ENCODE measurements around the gene B3GNT4. TPM values are rescaled to one million over a fixed set of nuclear protein-coding genes. Genes with fewer than 3 reads are reported as not detected.

Gene B3GNT4
- total and polyA plus RNA-seq, 2 of the 13 experiments (the other 11 are each of a cell fraction or from before 2014, with no cell fraction given): 0.04 to 0.21 TPM

- no peak for TF ChIP-seq PREB (CRISPR knock-in tag; IDR thresholded peaks at IDR 0.05)
- peak; percentile 99 for TF ChIP-seq HOXA3 (CRISPR knock-in tag; IDR thresholded peaks at IDR 0.05)
- TF ChIP-seq SP5 (CRISPR knock-in tag; IDR thresholded peaks at IDR 0.05; ENCODE audit: borderline replicate concordance, low read depth): peak; percentile 78
- no peak for TF ChIP-seq MAFG (CRISPR knock-in tag; IDR thresholded peaks at IDR 0.05)
- TF ChIP-seq SOX13 (IDR thresholded peaks at IDR 0.05): no peak
- peak in 1 of 2 experiments; percentile 34; a peak in 1 of 4 replicates for TF ChIP-seq SOX13 (CRISPR knock-in tag; conservative IDR thresholded peaks at IDR 0.05 in 1 of 2, IDR thresholded peaks at IDR 0.05 in 1 of 2)
- TF ChIP-seq ZNF563 (CRISPR knock-in tag; IDR thresholded peaks at IDR 0.05): 0 out of 2 replicates have a peak, but pooled peaks have one; percentile 46
- no peak for TF ChIP-seq ONECUT2 (CRISPR knock-in tag; IDR thresholded peaks at IDR 0.05)
- peak; percentile 96 for TF ChIP-seq KAT8 (CRISPR knock-in tag; IDR thresholded peaks at IDR 0.05)
- TF ChIP-seq NAIF1 (CRISPR knock-in tag; IDR thresholded peaks at IDR 0.05; ENCODE audit: borderline replicate concordance): no peak
- no peak; the same call in 1 of the 2 replicates for TF ChIP-seq ZNF589 (CRISPR knock-in tag; conservative IDR thresholded peaks at IDR 0.05)
- peak; percentile 81 for TF ChIP-seq ZBTB38 (CRISPR knock-in tag; IDR thresholded peaks at IDR 0.05)
- TF ChIP-seq ZBTB2 (CRISPR knock-in tag; IDR thresholded peaks at IDR 0.05; ENCODE audit: low read depth): peak; percentile 77; the same call in 1 of the 2 replicates
- TF ChIP-seq PRDM4 (CRISPR knock-in tag; IDR thresholded peaks at IDR 0.05; ENCODE audit: borderline replicate concordance): 0 out of 2 replicates have a peak, but pooled peaks have one; percentile 72
- TF ChIP-seq ZNF616 (CRISPR knock-in tag; IDR thresholded peaks at IDR 0.05; ENCODE audit: low read depth): no peak
- TF ChIP-seq BATF2 (CRISPR knock-in tag; IDR thresholded peaks at IDR 0.05): peak; percentile 31; the same call in 1 of the 2 replicates
- no peak for TF ChIP-seq ZNF780A (CRISPR knock-in tag; IDR thresholded peaks at IDR 0.05)
- peak; percentile 83 for TF ChIP-seq ZSCAN9 (CRISPR knock-in tag; IDR thresholded peaks at IDR 0.05; ENCODE audit: borderline replicate concordance)
- TF ChIP-seq NR3C1 (CRISPR knock-in tag; IDR thresholded peaks at IDR 0.05): no peak
- TF ChIP-seq PAF1 (CRISPR knock-in tag; IDR thresholded peaks at IDR 0.05): no peak
- TF ChIP-seq MLLT10 (CRISPR knock-in tag; IDR thresholded peaks at IDR 0.05): no peak
- TF ChIP-seq RFX3 (CRISPR knock-in tag; IDR thresholded peaks at IDR 0.05): no peak; the same call in 1 of the 2 replicates
- no peak for TF ChIP-seq ZNF382 (CRISPR knock-in tag; IDR thresholded peaks at IDR 0.05; ENCODE audit: borderline replicate concordance)
- peak; percentile 99 for TF ChIP-seq SP4 (CRISPR knock-in tag; IDR thresholded peaks at IDR 0.05)
- no peak for TF ChIP-seq ZMYM3 (CRISPR knock-in tag; IDR thresholded peaks at IDR 0.05)
- TF ChIP-seq MBNL3 (CRISPR knock-in tag; conservative IDR thresholded peaks at IDR 0.05): no peak
Observed at GRCh38 chr12:122225683-122226365, 22.3 kb downstream of the B3GNT4 start, which contains the start of gene DIABLO (continued).

All from HepG2 (cell line).